Ovary (tissue), 3 donors: ENCODE data around the gene HILPDA.

Experiments
- CTCF ChIP-seq, 3 donors: fragments of 450-650 bp in 2 of 3; fragments of 200-600 bp in 1 of 3; IDR thresholded peaks; one replicate each; pipeline versions ENCODE4 v1.5.1 to v1.8.0; 2016 to 2022; ENCODE audit warnings: antibody characterized with exemption in 3 of 3, mild to moderate bottlenecking in 1 of 3
- POLR2A ChIP-seq: fragments of 450-650 bp; IDR thresholded peaks from one replicate; pipeline ENCODE4 v1.6.1; 2017; ENCODE audit warnings: antibody characterized with exemption, mild to moderate bottlenecking, moderate library complexity
- donor health status: DM: no; HTN: no; CAD: no.

- TF ChIP-seq CTCF (IDR thresholded peaks at IDR 0.05) = no peak
- no peak for TF ChIP-seq POLR2A
Measured at GRCh38 chr7:128452552-128452951, 3.1 kb upstream of the HILPDA start.
